GM19035 (cell line): ENCODE data around the gene TMEM212.
"Not testable (repeated sequence)": the region's sequence is repeated elsewhere in the genome, so short reads cannot be mapped to it uniquely, and the experiment has no call there.

Experiments used
- ATAC-seq: cut with Tn5 transposase; IDR thresholded peaks from one replicate; pipeline ENCODE4 v1.9.1; 2021; ENCODE audit not compliant: unreplicated experiment

The TMEM212 gene

DNA sequence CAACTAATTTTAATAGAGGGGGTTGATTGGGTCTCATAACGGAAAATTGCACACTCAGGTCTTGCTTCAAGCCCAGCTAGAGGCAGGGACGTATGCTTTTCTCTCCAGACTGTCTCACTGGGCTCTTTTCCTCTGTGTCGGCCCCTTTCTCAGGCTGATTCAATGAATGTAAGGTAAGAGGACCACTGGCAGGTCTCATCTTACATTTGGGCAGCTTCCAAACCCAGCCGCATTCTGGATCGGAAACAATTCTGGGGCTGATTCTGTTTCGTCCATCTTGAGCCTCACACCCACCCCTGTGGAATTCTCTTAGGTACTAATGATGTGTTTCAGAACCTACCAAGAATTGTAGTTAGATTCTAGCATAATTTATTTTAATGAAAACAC is 40.7 kb downstream of the TMEM212 start:
- ATAC-seq: no peak

DNA sequence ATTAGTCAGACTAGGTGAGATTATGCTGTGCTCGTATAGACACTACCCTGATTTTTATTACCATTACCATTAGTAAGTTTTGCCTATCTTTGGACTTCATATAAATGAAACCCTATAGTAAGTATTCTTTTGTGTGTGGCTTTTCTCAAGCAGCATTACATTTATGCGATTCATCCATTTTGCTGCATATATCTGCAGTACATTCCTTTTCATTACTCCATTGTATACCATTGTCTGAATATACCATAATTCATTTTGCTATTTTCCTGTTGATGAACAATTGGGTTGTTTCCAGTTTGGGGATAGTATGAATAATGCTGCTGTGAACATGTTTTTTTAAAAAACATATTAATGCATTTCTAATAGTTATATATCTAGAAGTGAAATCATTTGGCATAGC is 45.3 kb downstream of the TMEM212 start:
- ATAC-seq: no peak

DNA sequence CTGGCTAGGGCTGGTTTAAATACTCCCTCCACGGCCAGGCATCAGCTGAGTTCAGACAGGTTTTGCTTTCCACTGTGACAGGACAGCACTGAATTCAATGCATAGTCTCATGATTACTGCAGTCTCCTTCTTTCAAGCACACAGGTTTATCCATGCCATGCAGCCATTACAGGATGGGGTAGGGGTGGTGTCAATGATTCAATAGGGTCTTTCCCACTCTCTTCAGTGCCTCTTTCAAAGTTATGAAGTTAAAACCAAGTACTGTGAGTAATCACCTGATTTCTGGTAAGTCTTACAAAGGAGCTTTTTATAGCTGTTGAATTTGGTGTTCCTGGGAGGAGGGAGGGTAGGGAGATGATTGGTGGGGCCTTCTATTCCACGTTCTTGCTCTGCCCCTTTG is 47.2 kb downstream of the TMEM212 start:
- no peak for ATAC-seq

DNA sequence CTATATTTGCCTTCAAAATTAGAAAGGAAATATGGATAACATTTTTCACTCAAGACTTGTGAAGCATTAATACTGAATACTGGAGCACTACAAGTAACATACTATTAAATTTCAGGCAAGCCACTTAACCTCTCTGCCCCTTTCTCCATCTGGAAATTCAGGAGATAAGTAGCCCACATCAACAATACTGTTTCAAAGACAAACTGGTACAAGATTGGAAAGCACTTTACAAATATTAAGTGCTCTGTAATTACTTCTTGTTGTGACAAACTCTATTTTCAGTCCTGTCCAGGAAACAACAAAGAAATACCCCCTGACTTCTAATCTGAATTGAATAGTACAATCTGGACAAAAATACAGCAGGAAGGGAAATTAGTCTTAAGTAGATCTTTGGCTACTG is 49.3 kb downstream of the TMEM212 start:
- ATAC-seq: no peak

DNA sequence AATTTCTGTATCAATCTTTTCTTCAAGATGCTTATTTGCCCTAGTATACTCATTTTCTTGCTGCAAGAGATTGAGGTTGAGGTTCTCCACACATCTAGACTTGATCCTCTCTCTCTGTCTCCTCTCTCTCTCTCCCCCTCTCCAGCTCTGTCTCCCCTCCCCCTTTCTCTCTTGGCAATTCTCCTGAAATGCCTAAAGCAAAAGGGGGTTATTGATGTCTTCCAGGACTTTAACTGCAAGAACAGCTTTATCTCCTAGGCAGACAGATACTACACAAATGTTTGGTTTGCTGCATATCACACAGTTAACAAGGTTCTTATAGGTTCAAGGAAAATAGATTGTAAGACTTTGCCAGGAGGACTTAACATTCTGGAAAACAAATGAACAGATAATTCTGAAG is 52.1 kb downstream of the TMEM212 start:
- ATAC-seq: no peak

DNA sequence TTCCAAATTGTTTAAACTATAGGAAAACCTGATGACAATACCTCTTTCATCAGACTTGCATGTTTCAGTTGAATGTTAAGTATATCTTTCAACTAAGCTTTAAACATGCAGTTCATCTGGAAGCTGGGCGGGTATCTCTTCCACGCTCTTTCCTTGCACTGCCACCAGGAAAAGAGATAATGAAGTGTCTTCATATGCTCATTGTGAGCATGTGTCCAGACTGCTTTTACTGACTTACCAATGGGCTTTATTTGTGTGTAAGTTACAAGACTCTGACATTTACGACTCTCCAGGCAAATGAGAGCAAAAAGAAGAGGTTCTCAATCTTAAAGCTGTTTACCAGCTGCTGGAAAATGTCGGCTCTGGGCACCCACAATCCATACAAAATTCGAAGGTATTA is 52.8 kb downstream of the TMEM212 start:
- no peak for ATAC-seq

DNA sequence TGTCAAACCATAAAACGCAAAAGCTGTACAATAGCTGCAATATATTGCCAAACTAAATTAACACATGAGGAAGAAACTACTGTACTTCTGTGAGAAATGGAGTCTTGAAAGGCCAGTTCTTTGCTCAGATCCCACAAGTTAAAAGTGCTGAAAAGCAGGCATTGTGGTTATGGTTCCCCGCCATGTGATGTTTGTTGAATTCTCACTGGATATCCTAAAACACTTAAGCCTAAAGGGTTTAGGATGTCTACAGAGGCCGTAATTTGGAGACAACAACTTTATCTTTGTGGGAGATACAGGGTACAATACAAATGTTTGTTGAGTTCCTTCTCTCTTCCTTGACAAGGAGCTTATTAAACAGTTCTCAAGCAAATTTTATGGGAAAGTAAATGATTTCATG is 53.2 kb downstream of the TMEM212 start:
- ATAC-seq: no peak

DNA sequence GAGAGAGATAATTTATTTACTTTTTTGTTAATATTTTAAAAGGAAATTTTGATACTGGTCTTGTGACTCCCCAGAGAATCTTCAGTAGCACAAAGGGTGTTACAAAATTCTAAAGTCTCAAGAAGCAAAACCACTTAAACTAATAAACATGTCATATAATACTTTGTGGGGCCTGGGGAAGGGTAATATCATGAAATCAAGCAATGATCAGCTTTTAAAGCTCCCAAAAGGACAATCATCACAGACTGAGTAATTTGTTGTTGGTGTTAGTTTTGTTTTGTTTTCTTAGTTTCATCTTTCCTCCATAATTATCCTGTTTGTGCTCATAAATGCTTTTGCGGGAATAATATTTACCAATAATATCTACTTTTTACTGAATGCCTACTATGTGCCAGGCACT is 55.0 kb downstream of the TMEM212 start:
- no peak for ATAC-seq

DNA sequence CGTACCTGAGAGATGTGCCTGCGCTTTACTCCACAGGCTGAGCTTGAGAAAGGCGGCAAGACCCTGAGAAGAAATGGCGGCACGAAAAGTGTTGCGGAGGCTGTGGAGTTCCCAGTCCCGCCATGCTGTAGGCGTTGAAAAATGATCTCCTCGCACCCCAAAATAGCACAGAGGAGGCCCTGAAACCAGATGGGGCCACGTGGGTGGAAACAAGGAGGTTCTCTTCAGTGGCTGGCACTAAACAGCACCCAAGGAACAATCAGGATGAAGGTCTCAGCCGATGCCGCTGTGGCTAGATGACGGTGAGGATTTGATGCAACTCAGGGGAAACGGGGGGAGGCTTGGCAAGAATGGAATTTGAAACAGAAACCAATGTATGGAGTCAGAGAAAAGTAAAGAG is 57.3 kb downstream of the TMEM212 start:
- ATAC-seq: no peak

DNA sequence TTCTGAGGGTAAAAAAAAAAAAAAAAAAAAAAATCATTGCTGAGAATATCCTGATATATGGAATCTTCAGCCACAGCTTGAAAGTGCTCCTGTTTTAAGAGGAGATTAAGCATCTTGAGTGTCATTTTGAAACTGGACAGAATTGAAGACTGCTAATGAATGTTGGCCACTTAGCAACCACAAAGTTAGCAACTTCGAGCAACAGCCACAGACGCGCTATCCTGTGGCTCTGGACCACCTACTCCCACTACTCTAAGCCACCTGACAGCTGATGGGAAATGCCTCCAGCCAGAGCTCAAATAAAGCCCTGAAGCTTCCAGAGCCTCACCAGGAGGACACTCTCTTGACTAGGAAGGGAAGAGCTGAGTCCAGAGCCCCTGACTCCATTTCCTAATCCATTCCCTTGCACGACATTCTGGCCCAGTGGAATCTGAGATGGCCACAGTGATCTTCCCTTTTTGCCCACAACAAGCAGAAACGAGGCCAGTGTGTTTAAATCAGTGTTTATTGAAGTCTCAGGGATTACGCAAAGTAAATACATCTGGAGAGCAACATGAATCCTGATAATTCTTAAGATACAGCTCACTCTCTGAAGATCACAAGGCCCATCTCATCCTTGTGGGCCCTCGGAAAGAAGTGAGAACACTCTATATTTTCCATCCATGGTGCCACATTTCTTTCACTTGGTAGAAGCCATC is 58.6 kb downstream of the TMEM212 start:
- ATAC-seq: no peak

DNA sequence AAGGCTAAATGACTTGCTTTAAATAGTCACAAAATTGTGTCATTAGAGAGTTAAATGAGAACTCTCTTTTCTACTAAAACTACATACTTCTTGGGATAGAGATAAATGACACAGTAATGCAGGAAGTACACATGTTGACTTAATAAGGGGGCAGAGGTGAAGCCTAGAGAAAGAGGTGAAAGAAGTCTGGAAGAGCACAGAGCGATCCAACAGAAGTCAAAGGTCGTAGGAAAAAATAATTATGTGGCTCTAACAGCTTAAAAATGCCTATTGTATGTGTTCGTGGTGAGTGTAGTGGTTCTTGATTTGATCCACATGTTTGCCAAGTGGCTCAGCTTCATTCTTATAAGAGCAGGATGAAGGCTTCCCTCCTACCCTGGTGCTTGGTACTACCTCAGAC is 61.7 kb downstream of the TMEM212 start:
- ATAC-seq: no peak

DNA sequence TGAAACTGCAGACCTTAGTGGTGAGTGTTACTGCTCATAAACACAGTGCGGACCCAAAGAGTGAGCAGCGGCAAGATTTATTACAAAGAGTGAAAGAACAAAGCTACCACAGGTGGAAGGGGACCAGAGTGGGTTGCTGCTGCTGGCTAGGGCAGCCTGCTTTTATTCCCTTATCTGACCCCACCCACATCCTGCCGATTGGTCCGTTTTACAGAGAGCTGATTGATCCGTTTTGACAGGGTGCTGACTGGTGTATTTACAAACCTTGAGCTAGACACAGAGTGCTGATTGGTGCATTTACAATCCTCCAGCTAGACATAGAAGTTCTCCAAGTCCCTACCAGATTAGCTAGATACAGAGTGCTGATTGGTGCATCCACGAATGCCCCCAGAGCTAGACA is 63.4 kb downstream of the TMEM212 start:
- ATAC-seq: not testable (repeated sequence)

DNA sequence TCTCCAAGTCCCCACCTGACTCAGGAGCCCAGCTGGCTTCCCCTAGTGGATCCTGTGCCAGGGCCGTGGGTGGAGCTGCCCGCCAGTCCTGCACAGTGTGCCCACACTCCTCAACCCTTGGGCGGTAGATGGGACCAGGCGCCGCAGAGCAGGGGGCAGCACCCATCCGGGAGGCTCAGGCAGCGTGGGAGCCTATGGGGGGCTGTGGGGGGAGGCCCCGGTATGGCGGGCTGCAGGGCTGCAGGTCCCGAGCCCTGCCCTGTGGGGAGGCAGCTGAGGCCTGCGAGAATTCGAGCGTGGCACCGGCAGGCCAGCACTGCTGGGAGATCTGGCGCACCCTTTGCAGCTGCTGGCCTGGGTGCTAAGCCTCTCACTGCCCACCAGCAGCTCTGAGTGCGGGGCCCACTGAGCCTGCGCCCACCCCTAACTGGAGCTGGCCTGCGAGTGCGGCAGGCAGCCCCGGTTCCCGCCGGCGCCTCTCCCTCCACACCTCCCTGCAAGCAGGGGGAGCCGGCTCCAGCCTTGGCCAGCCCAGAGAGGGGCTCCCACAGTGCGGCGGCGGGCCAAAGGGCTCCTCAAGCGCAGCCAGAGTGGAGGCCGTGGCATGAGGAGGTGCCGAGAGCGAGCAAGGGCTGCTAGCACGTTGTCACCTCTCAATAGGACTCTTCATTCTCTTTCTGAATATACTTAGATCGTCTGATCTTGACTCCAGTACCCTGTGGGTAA is 64.0 kb downstream of the TMEM212 start:
- ATAC-seq: no peak

DNA sequence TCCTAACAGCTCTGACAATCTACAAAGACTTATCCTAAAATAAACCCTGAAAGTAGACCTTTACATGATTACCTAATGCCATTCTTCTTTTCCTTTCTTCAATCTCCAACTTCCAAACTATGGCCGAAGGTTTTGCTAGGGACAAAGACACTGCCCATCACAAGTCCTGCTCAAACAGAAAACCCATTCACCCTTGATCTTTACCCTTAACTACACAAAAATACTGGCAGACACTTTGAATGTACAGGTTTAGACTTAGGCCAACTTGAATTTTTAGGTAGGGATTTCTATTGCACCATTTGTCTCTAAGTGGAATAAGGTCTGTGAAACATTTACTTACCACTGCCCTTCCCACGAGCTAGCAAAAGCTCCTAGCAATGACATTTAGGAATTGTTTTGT is 64.6 kb downstream of the TMEM212 start:
- no peak for ATAC-seq

DNA sequence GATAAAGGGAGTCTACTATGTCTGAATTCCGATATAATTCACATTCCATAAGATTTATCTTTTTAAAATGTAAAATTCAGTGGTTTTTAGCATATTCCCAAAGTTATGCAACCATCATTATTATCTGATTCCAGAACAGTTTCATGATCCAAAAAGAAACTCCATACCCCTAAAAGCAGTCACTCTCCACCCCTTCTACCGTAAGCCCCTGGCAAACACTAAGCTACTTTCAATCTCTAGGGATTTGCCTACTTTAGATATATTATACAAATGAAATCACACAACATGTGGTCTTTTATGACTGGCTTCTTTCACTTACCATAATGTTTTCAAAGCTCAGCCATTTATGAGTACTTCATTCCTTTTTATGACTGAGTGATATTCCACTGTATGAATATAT is 65.6 kb downstream of the TMEM212 start:
- ATAC-seq: no peak
